HG02571 (cell line): ENCODE measurements around the gene ACTR3C.
"Not testable (repeated sequence)": the region's sequence is repeated elsewhere in the genome, so short reads cannot be mapped to it uniquely, and the experiment has no call there.

Experiments used
- ATAC-seq: cut with Tn5 transposase; IDR thresholded peaks from one replicate; pipeline ENCODE4 v1.9.1; 2021; ENCODE audit warnings: mild to moderate bottlenecking, moderate library complexity; ENCODE audit not compliant: unreplicated experiment

The ACTR3C gene

DNA sequence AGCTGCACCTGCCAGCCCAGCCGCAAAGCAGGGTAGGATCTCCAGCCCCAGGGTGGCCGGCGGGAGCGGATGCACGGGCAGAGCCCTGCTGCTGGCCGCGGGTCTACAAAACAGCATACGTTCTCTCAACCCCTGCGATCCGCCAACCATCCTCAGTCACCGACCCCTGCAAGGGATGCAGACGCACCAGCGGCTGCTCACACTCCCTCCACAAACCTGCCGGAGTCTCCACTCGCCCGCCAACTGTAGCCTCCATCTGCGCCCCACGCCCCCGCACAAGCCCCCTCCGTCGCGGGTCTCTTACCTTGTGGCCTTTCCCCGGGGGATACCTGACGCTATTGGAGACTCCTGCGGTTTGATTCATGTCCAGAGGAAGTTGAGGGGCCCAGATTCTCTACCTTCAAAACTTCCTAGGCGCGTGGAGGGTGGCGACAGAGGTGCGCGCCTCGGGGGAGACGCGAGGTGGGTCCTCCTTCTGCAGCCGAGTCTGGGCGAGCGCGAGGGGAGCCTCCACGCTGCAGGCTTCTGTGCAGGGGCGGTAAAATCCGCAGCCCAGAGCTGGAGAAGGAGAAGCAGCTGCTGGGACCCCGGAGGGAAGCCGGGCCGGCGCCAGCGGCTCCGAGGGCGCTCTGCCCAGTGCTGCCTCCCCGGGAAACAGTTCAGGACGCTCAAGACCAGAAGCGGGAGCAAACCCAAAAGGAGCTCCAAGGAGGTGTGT is 103.2 kb downstream of the ACTR3C start:
- ATAC-seq: not testable (repeated sequence)

DNA sequence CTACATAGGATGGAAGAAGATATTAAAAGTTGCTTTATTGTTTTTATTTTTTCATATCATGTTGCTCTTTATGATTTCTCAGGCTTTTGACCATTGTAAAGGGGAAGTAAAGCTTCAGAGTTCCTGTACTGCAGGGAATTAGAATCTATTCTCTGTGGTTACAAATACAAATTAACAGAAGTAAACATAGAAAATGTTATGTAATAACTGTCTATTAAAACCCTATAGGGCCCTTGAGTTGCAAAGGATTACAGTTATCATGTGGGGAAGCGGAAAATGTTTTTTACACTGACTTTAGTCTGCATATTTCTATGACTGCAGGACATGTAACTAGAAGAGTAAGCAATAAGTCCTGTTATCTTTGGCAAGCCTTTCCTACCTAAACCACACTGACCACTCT is 116.5 kb downstream of the ACTR3C start:
- ATAC-seq: not testable (repeated sequence)

DNA sequence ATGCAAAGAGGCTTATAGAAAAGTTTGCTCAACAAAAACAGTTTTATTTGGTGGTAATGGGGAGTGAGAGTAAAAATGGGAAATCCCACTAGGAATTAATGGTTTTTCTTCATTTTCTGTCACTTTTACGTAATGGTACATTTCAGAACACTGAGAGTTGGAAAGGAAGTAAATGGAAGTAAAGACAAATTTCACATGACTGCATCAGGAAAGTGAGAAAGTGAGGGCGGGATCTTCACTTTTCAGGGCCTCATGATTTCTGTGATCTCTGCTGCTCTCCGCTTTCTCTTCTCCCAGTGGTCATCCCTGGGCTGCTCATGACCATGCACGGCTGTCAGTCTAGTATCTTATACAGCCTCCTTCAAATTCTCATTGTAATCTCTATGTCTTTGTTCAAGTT is 117.5 kb downstream of the ACTR3C start:
- not testable (repeated sequence) for ATAC-seq

DNA sequence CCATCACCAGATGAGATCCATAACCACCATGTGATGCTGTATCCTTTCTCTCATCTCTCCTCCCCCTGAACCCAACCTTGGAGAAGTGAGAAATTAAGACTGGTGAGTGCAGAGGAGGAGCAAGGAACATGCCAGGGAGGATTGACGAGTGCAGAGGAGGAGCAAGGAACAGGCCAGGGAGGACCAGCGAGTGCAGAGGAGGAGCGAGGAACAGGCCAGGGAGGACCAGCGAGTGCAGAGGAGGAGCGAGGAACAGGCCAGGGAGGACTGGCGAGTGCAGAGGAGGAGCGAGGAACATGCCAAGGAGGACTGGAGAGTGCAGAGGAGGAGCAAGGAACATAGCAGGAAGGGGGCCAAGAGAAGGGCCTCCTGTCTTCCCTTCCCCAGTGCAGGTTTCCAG is 118.8 kb downstream of the ACTR3C start:
- ATAC-seq: not testable (repeated sequence)

DNA sequence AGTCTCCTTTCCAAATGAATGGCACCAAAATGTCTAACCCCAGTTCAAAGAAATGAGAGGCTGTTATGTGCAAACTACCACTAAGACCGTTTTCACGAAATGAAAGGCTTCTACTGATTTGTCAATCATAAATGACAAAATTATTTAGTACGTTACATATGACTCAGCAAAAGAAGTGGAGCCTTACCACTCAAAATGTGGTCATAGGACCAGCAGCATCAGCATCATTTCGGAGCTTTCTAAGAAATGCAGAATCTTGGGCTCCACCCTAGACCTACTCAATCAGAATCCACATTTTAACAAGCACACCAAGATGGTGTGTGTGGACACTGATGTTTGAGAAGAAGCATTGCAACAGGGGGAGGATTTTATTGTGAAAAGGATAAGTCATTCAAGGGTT is 120.5 kb downstream of the ACTR3C start:
- ATAC-seq: not testable (repeated sequence)
